HL-60 (cell line): ENCODE measurements around the gene LRBA.
"Not testable (repeated sequence)": the region's sequence is repeated elsewhere in the genome, so short reads cannot be mapped to it uniquely, and the experiment has no call there.

Source experiments
- DNase-seq, 2 experiments: peaks; one replicate each; pipeline ENCODE4 v3.0.0-alpha.2; 2010 to 2020; ENCODE audit warnings: low read depth in 1 of 2, low spot score in 1 of 2
- H3K27ac ChIP-seq: fragments of 250-450 bp; sonication (Bioruptor Pico); replicated peaks from 2 replicates; pipeline ENCODE4 v1.5.1; 2020; ENCODE audit warnings: mild to moderate bottlenecking, moderate library complexity
- H3K27me3 ChIP-seq: fragments of 250-450 bp; sonication (Bioruptor Pico); 2 replicates; pipeline ENCODE4 v1.5.1; 2021; ENCODE audit warnings: mild to moderate bottlenecking, moderate library complexity; ENCODE audit not compliant: insufficient read depth, poor library complexity, severe bottlenecking
- H3K4me3 ChIP-seq: replicated peaks from 2 replicates; pipeline ENCODE4 v1.5.1; 2011; ENCODE audit warnings: mild to moderate bottlenecking, control low read depth, low read length; ENCODE audit not compliant: insufficient read depth
- CTCF ChIP-seq: IDR thresholded peaks from one replicate; pipeline ENCODE4 v1.5.1; 2011; ENCODE audit warnings: low read length, control low read depth, inconsistent platforms; ENCODE audit not compliant: insufficient read depth
- GABPA ChIP-seq: IDR thresholded peaks from 2 replicates; pipeline ENCODE4 v1.6.1; 2012; ENCODE audit warnings: low read depth
- POLR2AphosphoS5 ChIP-seq: IDR thresholded peaks from 2 replicates; pipeline ENCODE4 v1.6.1; 2012; ENCODE audit warnings: low read depth
- REST ChIP-seq: IDR thresholded peaks from 2 replicates; pipeline ENCODE4 v1.6.1; 2012; ENCODE audit warnings: low read depth; ENCODE audit not compliant: insufficient replicate concordance
- SPI1 ChIP-seq: IDR thresholded peaks from 2 replicates; pipeline ENCODE4 v1.6.1; 2012; ENCODE audit warnings: low read depth, mild to moderate bottlenecking, borderline replicate concordance

LRBA gene

GRCh38 chr4:151029537-151029936 is 14.5 kb upstream of the LRBA start:
- H3K27me3 ChIP-seq: no peaks in the 10 kb centered on the region
- no peak overlapping the region for H3K27ac ChIP-seq
- DNase-seq: no peak
- TF ChIP-seq POLR2AphosphoS5 (no peak), GABPA (no peak), REST (no peak), SPI1 (no peak), CTCF (no peak)
- H3K4me3 ChIP-seq: no peak overlapping the region

- H3K27ac ChIP-seq, H3K4me3 ChIP-seq, DNase-seq: not testable (repeated sequence)
Measured at GRCh38 chr4:151029006-151029405, 13.9 kb upstream of the LRBA start.

GRCh38 chr4:151025759-151026158 is 10.7 kb upstream of the LRBA start:
- Histone ChIP-seq H3K4me3 (no peak overlapping the region), H3K27ac (no peak overlapping the region), H3K27me3 (no peaks in the 10 kb centered on the region)
- no peak for DNase-seq
- TF ChIP-seq SPI1 (no peak), POLR2AphosphoS5 (no peak), CTCF (no peak), GABPA (no peak), REST (no peak)

More at GRCh38 chr4:151029006-151029405, 13.9 kb upstream of the LRBA start:
- H3K27me3 ChIP-seq: not testable (repeated sequence)

- Histone ChIP-seq H3K27me3 (no peaks in the 10 kb centered on the region), H3K4me3 (no peak overlapping the region), H3K27ac (no peak overlapping the region)
- DNase-seq: no peak
- TF ChIP-seq POLR2AphosphoS5 (no peak), SPI1 (no peak), CTCF (no peak), GABPA (no peak), REST (no peak)
Measured at GRCh38 chr4:151022586-151022985, 7.5 kb upstream of the LRBA start.
